PC-9 (cell line): ENCODE data around the gene GSTT2B.
"Not testable (repeated sequence)": the region's sequence is repeated elsewhere in the genome, so short reads cannot be mapped to it uniquely, and the experiment has no call there.

Experiments used
- CTCF ChIP-seq: fragments of 200-600 bp; sonication (generic); conservative IDR thresholded peaks from 2 replicates; pipeline ENCODE4 v1.6.1; 2017; ENCODE audit warnings: mixed run types, antibody characterized with exemption, mild to moderate bottlenecking, moderate library complexity
- EZH2 ChIP-seq: fragments of 200-600 bp; sonication (generic); IDR thresholded peaks from 2 replicates; pipeline ENCODE4 v1.8.0; 2017; ENCODE audit warnings: antibody characterized with exemption, low read depth

DNA sequence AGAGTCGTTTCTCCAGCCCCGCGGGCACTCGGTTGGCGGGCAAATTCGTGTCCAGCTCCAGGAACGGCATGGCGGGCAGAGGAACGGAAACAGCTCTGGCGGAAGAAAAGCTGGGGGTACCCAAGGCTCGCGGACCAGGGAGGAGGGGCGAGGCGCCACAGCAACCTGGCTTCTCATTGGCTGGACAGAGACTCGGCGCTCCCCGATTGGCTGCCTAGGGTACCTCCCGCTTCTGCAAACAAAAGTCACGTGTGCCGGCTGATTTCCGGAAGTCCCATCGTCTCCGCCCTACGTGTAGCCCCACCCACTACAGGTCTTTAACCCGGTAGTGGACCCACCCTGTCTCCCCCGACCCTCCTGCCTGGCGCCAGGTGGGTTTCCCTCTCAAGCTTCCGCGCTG lies 13.3 kb upstream of the GSTT2B start, which contains the start of gene DDT:
- TF ChIP-seq CTCF, EZH2: not testable (repeated sequence)
